Hypothalamus (tissue), 51 donors: Measurements from ENCODE around the gene SRRM3.
"Not testable (repeated sequence)": the region's sequence is repeated elsewhere in the genome, so short reads cannot be mapped to it uniquely, and the experiment has no call there.

Experiments used
- DNase-seq, 51 donors: peaks; one replicate each; lab custom pipeline; 2025; lab: John Stamatoyannopoulos, UW

SRRM3 gene

DNA sequence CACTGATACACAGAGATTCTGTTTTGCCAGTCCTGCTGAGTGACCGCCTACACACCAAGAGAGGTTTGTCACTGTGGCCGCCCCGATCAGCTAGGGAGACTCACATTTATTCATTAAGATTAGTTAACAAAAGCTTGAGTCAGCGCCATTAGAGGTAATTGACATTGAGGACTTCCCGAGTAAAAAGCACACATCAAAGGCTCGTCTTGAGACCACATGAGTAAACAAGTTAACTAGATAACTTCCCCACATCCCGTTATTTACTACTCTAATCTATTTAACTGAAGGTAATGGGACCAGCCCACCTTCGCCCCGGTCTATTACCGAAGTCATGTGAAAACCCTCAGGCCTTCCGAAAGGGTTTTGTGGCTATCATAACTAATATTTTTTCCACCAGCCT lies 23.0 kb downstream of the SRRM3 start:
- no peak for DNase-seq

DNA sequence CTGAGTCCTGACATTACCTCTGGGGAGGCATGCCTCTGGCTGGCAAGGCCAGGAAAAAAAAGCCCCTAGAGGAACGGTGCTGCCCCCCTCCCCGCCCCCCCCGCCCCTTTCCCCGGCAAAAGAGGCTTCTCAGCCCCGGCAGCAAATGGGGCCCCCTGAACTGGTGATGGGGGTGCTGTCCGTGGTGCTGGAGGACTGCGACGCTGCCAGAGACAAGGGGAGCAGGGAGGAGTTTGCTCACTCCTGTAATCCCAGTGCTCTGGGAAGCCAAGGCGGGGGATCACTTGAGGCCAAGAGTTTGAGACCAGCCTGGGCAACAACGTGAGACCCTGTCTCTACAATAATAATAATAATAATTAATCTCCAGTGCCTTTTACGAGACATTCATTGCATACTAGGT lies 23.7 kb downstream of the SRRM3 start:
- peak in 1 of 51 donors; percentile 1 for DNase-seq

DNA sequence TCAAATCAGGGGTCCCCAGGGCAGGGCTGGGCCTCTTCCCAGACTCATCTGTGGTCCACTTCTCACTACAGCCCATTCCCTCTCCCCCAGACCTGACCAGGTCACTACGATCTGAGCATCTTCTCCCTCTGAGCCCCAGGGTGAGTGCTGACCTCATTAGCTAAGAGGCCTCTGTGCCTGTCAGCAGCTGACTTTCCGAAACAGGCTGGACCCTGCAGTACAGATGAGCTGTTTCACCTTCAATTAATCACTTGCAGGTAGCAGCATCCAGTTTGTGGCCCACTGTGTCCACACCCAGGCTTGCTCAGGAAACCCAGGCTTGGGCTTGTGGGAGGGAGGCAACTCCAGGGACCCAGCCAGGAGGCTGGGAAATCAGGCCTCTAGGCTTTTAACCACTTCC lies 24.3 kb downstream of the SRRM3 start:
- no peak for DNase-seq

DNA sequence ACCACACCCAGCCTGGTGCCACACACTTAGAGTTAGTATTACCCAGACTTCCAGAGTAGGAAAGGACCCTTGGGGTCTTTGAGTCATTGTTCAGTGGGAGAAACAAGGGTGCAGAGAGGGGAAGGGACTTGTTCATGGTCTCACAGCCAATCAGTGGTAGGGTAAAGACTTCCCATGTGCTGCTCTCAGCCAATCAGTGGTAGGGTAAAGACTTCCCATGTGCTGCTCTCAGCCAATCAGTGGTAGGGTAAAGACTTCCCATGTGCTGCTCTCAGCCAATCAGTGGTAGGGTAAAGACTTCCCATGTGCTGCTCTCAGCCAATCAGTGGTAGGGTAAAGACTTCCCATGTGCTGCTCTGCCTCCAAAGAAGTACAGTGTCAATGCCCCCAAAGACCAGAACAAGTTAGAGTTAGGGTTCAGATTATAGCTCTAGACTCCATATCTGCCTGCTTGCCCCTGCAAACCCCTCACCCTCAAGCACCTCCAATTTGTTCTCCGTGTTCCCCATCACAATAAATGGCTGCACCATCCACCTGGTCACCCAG lies 25.3 kb downstream of the SRRM3 start:
- DNase-seq = not testable (repeated sequence)

DNA sequence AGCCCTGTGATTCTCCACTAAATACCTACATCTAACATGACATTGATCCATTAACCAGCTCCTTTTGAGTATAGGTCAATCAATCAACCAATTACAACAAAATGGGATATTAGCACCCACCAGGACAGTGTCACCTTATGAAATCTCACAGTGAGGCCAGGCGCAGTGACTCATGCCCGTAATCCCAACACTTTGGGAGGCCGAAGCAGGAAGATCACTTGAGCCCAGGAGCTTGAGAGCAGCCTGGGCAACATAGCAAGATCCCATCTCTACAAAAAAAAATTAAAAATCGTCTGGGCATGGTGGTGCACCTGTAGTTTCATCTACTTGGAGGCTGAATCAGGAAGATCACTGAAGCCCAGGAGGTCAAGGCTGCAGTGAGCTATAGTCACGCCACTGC lies 28.5 kb downstream of the SRRM3 start:
- DNase-seq = no peak

DNA sequence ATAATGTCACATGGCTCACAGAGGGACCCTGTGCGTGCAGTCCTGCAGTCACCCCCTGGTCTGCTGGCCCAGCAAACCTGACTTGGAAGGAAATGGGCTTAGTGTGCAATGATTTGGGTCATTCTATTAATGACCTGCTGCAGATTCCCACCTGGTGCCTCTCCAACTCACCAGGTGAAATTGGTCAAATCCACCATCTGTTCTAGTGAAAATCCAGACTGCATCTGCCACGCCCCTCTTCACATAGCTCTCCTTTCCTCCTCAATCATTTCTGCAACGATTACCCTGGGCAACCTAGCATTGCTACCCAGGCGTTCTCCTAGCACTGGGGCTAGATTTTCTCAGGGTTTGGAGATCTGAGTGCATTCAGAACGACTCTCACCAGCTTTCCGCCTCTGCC lies 29.4 kb downstream of the SRRM3 start:
- DNase-seq = no peak

DNA sequence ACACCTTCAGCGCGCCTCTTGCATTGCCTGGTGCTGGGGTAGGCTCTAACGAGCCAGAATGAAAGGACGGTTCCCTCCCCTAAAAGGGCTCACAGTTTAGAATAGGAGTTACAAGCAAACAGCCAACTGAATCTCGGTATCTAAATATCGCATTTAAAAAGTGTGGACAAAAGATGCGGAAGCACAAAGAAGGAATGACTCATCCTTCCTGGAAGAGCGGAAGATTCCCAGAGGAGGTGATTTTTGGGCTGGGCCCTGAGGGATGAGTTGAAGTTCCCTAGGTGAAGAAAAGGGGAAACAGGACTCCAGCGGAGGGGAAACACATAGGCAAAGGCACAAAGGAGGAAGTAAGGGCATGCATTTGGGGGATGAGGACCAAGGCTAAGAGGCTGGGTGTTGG lies 29.9 kb downstream of the SRRM3 start:
- no peak for DNase-seq

DNA sequence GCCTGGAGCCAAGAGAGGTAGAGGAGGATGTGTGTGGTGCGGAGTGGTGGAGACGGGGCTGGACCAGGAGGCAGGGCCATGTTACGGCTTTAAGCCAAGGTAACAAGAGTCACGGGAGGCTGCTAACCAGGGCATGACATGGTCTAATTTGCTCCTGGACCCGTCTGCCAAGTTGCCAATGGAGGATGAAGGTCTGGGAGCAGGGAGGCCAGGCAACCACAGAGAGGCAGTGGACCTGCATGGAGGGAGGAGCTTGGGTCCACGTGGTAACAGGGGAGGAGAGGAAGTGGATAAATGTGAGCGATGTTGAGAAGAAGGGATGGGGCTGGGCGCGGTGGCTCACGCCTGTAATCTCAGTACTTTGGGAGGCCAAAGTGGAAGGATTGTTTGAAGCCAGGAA lies 31.0 kb downstream of the SRRM3 start:
- no peak for DNase-seq

DNA sequence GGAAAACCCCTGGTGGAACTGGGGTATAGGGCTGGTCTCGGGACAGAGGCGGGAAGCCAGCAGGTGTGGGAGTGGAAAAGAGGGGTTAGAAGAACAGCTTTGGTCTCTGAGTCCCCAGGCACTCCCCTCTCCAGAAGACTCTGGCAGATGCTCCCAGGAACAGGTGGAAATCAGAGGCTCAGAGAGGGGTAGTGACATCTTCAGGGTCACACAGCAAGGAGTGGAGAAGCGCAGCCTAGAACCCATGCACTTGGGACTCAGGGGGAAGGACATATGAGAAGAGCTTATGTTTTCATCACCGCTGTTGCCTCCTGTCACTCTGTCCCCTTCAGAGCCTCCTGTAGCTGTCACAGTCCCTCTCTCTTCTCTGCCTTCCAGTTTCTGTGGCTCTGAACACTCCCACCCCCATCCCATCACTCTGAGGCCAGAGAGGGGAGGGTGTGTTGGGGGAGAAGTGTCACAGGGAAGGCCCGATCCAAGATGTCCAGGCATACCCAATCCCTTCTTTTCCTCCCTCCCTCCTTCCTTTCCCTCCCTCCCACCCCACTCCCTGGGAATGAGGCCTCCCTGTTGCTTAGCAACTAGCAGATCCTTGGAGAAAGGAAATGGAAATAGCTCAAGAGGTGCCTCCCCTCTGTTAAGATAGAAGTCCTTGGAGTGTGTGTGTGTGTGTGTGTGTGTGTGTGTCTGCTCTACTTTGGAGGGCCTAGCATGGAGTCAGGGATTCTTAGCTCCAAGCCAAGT lies 32.0 kb downstream of the SRRM3 start:
- peak in 7 of 51 donors; percentile 8 to 64 (median 11) for DNase-seq

DNA sequence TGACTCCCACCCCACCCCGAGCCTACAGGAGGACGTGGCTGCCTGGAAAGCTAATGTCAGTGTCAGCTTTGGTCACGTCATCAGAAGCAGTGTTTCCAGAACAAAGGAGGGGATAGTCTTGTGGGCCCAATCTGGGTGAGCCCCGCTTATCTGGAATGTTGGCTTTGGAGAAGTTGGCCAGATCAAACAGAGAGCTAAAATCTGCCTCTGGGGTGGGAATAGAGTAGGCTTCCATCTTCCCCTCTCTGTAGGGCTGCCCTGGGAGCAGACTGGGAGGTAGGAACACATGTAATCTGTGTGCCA lies 32.5 kb downstream of the SRRM3 start:
- no peak for DNase-seq

DNA sequence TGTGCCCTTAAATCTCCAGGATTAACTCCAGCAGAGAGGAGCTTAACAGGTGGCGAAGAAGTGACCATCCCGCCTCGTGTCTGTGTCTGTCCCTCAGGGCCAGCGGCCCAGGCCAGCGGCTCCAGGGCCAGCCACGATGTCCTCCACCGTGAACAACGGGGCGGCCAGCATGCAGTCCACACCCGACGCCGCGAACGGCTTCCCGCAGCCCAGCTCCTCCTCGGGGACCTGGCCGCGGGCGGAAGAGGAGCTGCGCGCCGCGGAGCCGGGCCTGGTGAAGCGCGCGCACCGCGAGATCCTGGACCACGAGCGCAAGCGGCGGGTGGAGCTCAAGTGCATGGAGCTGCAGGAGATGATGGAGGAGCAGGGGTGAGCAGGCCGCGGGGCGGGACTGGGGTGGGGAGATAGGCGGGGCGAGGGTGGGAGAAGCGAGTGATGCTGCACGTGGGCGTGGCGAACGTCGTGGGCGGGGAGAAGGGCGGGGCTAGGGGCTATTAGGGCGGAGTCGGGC lies 33.3 kb downstream of the SRRM3 start:
- peak in 42 of 51 donors; percentile 4 to 85 (median 58) for DNase-seq

DNA sequence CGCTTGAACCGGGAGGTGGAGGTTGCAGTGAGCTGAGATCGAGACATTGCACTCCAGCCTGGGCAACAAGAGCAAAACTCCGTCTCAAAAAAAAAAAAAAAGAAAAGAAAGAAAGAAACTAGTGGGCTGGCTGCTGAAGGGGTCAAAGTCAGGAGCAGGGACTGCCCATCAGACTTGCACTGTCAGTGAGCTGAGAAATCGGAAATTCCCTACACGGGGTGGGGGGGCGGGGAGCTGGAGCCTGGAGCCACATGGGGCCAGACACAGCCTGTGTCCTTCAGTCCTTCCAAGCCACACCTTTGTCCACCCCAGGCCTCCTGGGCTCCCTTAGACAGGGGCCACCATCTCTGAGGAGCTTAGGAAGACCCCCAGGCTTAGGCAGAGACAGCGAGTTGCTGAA lies 34.5 kb downstream of the SRRM3 start:
- no peak for DNase-seq

DNA sequence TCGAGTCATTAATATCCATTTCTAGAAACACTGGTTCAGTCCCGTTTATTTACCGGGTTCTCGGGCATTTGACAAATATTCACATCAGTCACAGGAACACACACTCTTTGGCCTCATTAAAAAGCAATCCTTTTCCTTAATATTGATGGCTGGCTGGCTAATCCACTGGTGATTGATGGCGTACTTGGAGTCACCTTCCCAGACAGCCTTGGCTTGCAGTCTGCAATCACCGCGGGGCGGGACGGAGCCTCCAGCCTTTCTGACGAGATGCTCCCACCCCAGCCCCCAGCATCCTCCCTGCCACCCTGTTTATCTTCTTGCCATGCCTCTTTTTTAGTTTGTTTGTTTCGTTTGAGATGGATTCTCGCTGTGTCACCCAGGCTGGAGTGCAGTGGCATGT lies 36.6 kb downstream of the SRRM3 start:
- no peak for DNase-seq

DNA sequence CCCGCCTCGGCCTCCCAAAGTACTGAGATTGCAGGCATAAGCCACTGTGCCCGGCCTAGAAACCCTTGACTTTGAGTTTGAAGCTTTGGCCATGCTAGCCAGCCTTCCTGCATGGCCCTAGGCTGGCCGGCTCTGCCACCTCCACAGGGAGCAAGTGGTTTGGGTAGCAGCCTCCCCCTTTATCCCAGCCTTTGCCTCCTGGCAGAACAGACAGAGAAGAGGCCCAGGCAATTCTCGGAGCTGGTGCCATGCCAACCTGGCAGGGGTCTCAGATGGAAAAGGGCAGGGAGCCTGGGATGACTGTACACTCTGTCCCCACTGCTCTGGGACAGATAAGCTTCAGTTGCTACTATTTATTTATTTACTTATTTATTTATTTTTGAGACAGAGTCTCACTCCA lies 39.4 kb downstream of the SRRM3 start:
- DNase-seq = no peak

DNA sequence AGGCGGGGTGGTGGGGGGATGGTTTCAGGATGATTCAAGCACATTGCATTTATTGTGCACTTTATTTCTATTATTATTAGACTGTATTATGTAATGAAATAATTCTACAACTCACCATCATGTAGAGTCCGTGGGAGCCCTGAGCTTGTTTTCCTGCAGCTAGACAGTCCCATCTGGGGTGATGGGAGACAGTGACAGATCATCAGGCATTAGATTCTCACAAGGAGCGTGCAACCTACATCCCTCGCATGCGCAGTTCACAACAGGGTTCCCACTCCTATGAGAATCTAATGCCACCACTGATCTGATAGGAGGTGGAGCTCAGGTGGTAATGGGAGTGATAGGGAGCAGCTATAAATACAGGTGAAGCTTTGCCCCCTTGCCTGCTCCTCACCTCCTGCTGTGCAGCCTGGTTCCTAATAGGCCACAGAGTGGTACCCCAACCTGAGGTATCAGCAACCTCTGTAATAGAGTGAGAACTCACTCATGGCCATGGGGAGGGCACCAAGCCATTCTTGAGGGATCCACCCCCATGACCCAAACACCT lies 40.9 kb downstream of the SRRM3 start:
- not testable (repeated sequence) for DNase-seq

DNA sequence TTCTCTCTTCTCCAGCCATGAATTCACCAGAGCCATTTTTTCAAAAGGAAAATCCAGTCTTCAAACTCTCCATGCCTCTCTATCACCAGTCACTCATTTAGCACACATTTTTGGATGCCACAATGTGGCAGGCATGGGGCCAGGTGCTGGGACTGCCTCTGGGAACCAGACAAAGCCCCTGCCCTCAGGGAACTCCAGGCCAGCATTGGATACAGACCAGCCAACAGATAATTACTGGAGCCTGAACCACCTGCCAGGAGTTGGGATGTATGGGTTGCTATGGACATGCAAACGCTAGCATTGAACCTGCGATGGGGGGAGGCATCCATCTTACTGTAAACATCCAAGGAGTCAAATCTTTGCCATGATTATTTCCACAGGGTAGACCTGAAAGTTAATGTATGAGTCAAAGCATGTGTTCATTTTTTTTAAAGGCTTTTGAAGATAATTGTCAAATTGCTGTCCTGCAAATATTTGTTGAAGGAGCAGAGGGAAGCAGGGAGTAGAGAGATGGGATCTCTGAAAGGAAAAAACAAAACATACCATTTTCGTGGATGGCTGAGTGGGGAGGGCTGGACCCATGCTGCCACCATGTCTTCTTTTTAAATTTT lies 43.2 kb downstream of the SRRM3 start:
- DNase-seq = no peak

DNA sequence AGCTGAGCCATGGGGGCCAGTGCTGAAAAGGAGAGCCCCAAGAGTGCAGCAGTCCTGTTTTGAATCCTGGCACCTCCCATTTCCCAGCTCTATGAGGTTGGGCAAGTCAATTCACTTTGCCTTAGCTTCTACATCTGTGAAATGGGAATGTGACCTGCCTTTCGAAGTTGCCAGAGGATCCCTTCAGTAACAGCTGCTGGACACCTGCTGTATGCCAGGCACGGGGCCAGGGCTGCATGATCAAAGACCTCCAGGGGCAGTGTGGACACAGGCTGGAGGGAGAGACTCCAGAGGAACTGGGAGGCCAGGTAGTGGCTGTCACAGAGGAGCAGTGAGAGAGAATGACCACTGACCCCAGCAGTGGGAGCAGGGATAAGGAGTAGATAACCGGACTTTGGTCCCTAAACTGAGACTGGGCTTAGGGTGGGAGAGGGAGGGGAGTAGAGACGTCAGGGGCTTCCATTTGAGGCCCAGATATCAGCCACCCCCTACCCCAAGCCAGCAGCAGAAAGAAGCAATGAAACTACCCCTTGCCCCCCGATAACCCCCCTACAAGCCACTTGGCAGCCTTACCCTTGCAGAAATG lies 45.2 kb downstream of the SRRM3 start:
- no peak for DNase-seq

DNA sequence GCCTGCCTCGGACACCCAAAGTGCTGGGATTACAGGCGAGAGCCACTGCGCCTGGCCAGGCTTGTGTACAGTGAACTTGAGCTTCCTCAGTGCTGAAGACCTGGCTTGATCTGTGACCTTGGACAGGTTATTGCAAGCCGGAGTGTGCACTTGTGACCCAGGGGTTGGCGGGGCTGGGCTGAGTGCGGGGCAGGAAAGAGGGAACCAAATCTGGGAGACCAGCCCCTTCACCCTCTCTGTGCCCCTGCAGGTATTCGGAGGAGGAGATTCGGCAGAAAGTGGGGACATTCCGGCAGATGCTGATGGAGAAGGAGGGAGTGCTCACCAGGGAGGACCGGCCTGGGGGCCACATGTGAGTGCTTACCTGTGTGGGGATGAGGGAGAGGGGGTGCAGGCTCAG lies 46.2 kb downstream of the SRRM3 start:
- DNase-seq = no peak

DNA sequence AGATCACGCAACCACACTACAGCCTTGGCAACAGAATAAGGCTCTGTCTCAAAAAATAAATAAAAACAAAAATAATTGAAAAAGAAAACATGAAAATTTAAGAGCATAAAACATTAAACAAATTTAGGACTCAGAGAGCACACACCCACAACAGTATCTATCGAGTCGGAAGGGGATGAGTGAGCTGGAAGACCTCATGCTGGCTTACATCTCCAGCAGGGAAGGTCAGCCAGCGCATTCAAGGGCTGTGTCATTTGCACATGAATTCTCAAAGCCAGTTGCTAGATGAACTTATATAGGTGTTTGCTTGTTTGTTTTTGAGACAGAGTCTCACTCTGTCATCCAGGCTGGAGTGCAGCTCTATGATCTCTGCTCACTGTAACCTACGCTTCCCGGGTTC lies 50.3 kb downstream of the SRRM3 start:
- DNase-seq = no peak

DNA sequence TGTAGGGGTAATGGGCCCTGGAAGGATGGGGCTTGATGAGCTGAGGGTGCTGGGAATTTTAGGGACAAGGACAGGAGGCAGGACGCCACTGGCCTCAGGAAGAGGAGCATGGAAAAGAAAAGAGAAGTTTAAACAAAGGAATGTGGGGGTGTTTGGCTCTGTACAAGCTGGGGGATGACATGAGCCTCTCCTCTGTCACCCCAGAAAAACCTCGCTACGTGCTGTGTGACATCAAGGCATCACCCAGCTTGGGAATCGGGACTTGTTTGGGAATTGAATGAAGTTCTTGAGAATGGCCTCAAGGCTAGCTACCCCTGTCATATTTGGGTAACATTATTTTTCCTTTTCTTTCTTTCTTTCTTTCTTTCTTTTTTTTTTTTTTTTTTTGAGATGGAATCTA lies 53.1 kb downstream of the SRRM3 start:
- DNase-seq = no peak

DNA sequence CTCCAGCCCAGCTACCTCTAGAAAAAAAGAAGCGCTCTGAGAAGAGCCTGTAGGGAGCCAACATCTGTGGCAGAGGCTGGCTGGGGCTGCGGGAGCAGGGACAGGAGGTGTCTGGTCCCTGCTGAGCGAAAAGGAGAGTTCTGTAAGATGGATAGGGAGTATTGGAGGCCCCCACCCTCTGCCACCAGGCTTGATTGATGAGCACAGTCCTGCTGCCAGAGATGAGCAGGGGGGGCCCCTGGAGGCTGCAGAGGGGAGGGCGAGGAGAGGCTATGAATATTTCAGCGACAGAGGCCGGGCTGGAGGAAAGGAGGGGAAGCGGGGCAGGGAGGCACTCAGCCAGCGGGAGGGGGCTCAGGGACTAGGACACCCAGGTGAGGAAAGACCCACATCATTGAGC lies 56.3 kb downstream of the SRRM3 start:
- no peak for DNase-seq
